Measurements from ENCODE around the gene APBB1IP.
"Not testable (repeated sequence)": the region's sequence is repeated elsewhere in the genome, so short reads cannot be mapped to it uniquely, and the experiment has no call there.

APBB1IP gene

GRCh38 chr10:26441491-26442214 lies 3.5 kb downstream of the APBB1IP start:
- DNase-seq: no peak

DNA sequence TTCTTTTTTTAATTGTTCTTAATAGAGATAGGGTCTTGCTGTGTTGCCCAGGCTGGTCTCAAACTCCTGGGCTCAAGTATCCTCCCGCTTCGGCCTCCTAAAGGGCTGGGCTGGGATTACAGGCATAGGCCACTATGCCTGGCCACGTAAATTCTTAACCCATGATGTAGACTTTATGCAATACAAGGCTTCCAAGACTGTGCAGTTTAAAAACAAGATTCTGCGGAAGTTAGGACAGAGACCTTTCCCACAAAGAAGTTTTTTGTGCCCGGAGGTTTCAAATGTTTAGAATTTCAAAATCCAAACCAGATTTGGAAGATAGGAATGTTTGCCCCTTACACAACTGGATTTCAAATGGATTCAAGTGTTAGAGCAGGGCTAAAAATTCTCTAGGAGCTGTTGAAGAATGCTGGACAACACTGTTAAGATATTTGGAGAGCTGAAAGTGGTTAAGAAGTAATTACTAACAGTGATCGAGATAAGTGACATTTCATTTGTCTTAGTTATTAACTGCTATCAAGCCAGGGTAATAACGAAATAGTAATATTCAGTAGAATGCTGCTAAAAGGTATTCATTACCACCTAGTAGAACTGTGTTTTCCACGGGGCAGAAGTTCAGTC lies 7.4 kb downstream of the APBB1IP start:
- DNase-seq: no peak

DNA sequence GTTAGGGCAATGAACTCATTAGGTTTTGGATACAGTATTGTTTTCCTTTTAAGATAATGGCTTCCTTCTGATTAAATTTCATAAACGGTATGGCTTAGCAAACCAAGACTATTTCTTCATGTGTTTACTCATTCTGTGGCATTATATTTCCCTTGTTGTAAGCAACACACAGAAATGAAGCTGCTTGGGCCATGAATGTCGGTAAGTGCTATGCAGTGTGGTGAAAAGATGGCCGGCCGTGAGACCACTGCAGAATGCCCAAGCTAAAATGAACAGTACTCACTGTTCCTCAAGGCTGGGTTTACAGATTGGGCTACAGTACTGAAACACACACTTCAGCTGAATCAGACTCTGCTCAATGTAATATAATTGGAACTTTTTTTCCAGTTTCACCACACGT lies 8.1 kb downstream of the APBB1IP start:
- no peak for DNase-seq

GRCh38 chr10:26448292-26448691 lies 10.2 kb downstream of the APBB1IP start:
- DNase-seq: no peak

DNA sequence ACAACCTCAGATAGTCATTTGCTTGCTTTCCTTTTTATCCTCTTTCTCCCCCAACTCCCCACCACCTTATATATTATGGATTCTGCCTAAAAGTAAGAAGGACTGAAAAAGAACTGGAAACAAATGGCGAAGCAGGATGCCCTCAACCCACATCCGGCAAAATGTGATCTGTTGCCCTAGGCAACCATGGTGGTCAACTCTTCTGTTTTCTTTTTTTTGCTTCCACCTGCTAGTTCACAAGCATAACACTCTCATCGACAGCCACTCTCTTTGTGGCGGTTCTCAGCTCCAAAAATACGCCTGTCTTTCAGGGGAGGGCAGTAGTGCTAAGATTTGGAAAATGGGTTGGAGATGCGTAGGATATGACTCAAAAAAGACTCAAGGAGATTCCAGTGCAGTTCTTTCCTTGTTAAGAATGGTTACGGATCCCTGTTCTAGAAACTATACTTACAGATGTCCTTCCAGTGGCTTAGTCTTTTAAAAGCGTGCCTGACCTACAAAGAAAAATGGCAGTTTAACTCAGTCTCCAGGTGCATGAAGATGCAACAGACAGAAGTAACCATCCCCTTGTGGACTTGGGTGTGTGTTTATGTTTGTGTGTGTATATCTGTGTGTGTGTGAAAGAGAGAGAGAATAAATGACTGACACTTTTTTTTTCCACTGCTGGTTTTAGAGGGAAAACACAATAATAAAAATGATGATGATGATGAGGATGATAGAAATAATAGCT lies 10.7 kb downstream of the APBB1IP start:
- DNase-seq: no peak

GRCh38 chr10:26449726-26450125 lies 11.6 kb downstream of the APBB1IP start:
- no peak for DNase-seq

DNA sequence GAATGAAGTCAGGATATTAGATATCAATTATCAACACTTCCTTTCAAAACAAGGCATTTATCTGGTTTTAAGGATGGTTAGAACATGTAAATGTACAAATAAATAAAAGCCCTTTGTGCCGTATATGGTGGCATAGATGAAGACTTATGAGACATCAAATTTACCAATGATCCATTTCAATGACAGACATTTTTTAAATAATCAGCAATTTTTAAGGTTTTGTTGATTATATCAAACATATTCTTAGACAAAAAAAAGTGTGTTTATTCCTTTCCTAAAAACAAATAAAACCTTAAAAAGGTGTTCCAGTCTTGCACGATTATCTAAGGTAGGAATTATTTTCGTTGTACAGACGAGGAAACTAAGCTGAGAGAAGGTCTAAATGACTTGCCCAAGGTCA lies 13.8 kb downstream of the APBB1IP start:
- no peak for DNase-seq

GRCh38 chr10:26453850-26454249 lies 15.7 kb downstream of the APBB1IP start:
- no peak for DNase-seq

DNA sequence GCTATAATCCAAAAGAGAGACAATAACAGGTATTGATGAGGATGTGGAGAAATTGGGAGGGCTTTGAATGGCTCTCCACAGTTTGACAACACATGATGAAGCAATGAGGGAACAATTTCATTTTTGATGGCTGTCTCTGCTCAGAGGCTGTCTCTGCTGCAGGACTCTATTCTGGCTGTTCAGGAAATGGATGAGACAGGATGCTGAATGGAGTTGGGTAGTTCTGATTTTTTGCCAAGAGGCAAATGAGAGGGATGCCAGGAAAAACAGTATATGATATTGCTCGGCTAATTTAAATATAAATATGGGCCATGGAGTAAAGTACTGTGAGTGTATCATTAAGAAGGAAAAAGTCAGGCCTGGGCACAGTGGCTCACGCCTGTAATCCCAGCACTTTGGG lies 16.8 kb downstream of the APBB1IP start:
- no peak for DNase-seq

DNA sequence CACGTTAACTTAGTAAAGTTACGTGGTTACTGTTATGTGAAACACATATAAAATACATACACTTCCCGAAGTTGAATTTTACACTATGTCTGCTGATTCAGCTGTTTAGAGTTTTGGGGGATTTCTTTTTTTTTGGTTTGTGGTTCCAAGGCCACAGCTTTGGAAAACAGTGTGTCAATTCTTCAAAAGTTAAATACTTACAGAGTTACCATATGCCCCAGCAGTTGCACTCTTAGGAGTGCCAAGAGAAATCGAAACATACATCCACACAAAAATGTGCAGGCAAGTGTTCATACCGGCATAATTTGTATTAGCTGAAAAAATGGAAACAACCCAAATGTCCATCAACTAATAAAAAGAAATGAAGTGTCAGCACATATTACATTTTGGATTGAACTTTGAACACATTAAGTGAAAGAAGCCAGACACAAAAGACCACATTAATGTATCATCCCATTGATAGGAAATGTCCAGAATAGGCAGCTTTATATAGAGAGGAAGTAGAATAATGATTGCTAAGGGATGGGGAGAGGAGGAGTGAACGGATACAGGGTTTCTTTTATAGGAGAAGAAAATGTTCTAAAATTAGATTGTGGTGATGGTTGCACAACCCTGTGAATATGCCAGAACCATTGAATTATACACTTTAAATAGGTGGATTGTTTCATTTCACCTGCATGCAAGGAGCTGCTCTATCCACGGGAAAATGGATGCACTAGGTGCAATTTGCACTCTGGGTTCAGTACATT lies 17.6 kb downstream of the APBB1IP start:
- no peak for DNase-seq

DNA sequence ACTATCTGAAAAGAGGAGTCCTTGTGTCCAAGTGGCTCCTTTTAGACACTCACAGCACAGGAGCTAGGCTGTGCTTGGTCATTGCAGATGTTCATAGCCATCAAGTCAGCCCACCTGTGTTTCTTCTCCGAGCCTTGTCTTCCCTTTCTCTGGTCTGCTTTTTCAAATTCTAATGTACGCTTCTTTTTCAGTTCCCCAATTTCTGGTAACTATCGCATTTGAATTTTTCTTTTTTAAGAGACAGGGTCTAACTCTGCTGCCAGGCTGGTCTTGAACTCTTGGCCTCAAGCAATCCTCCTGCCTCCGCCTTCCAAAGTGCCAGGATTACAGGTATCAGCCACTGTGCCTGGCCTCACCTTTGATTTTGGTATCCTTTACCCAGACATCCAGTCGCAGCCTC lies 18.9 kb downstream of the APBB1IP start:
- DNase-seq: no peak

GRCh38 chr10:26460736-26461135 lies 22.6 kb downstream of the APBB1IP start:
- DNase-seq: no peak

- DNase-seq: no peak
Measured at GRCh38 chr10:26463986-26464385, 25.8 kb downstream of the APBB1IP start.

- no peak for DNase-seq
Measured at GRCh38 chr10:26464632-26465280, 26.6 kb downstream of the APBB1IP start.

- not testable (repeated sequence) for DNase-seq
Measured at GRCh38 chr10:26466531-26466930, 28.4 kb downstream of the APBB1IP start.

- no peak for DNase-seq
Measured at GRCh38 chr10:26467639-26468038, 29.5 kb downstream of the APBB1IP start.

- no peak for DNase-seq
Measured at GRCh38 chr10:26468291-26468690, 30.1 kb downstream of the APBB1IP start.

- no peak for DNase-seq
Measured at GRCh38 chr10:26468700-26469099, 30.6 kb downstream of the APBB1IP start.

GRCh38 chr10:26472492-26472778 lies 34.3 kb downstream of the APBB1IP start:
- DNase-seq: no peak

GRCh38 chr10:26474026-26474425 lies 35.9 kb downstream of the APBB1IP start:
- no peak for DNase-seq

DNA sequence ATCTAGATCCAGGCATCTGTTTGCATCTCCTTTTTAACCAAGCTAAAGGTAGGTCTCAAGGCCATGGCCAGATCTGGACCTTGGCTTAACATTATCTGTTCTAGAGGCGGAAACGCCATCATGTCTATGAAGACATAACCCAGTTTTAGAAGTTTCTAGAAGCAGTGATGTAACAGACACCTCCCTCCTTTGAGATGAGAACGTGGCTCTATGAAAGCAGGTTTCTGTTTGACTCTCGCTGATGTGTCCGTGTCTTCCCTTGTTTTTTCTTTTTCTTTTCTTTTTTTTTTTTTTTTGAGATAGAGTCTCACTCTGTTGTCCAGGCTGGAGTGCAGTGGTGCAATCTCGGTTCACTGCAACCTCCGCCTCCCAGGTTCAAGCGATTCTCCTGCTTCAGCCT lies 36.7 kb downstream of the APBB1IP start:
- DNase-seq: not testable (repeated sequence)

DNA sequence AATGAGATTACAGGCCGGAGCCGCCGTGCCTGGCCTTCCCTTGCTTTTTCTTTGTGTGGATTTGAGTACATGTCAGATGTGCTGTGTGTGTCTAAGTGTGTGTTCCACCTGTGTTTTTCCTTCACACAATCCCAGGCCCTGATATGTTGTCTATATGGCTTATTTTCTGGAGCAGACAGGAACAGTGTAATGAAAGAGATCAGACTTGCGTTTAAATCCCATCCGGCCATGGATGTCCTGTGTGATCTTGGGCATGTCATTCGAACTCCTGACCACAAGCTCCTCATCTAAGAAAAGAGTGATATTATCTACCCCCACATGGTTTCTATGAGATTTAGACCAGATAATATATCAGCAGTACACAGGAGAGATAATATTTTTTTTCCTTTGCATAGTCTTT lies 37.2 kb downstream of the APBB1IP start:
- DNase-seq: no peak

DNA sequence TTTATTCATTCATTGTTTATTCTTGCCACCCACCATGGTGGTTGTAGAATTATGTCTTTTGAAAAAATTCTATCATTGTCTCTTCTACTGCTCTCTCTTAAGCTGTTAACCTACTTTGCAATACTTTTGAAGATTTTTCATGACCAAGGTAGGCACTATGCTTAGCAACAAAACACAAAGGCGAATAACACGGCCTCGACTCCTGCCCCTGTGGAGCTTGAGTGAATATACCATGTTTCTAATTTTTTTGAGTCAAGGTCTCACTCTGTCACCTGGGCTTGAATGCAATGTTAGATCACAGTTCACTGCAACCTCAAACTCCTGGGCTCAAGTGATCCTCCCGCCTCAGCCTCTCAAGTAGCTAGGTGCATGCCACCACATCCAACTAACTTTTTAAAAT lies 39.4 kb downstream of the APBB1IP start:
- DNase-seq: no peak
